IMR-90 (cell line): ENCODE results near the gene ALOX12.

Experiments used
- FOS ChIP-seq: fragments of 150-350 bp; IDR thresholded peaks from 2 replicates; pipeline ENCODE4 v1.6.1; 2016; ENCODE audit warnings: low read depth, low read length
- MAFK ChIP-seq: IDR thresholded peaks from 2 replicates; pipeline ENCODE4 v1.6.1; 2012; ENCODE audit warnings: low read depth, low read length, improper control_type of control experiment
- SMC3 ChIP-seq: fragments of 150-350 bp; IDR thresholded peaks from 2 replicates; pipeline ENCODE4 v1.6.1; 2016; ENCODE audit warnings: low read depth, mild to moderate bottlenecking, antibody characterized with exemption, low read length, moderate library complexity
- TF ChIP-seq, protein P1 (sequence below): conservative IDR thresholded peaks from 2 replicates; pipeline ENCODE4 v1.5.1; 2012; ENCODE audit warnings: mild to moderate bottlenecking, low read depth, low read length, improper control_type of control experiment
- TF ChIP-seq, protein P2 (sequence below): fragments of 150-350 bp; IDR thresholded peaks from 2 replicates; pipeline ENCODE4 v1.6.1; 2017; ENCODE audit warnings: mild to moderate bottlenecking, antibody characterized with exemption, low read length, low read depth

DNA sequence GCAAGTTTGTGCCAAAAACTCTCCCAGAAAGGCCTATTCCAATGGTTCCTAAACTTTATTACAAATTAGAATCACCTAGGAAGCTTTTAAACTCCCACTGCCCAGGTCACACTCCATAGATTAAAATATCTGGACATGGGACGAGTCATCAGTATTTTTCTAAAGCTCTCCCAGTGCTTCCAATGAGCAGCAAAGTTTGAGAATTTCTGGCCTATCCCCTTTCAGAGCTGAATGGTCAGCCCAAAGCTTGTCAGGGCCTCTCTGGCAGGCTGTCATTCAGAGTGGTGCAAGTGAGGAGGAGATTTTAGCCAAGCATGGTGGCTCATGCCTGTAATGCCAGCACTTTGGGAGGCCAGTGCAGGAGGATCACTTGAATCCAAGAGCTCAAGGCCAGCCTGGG lies 29.4 kb downstream of the ALOX12 start:
- TF ChIP-seq, protein P1, sequence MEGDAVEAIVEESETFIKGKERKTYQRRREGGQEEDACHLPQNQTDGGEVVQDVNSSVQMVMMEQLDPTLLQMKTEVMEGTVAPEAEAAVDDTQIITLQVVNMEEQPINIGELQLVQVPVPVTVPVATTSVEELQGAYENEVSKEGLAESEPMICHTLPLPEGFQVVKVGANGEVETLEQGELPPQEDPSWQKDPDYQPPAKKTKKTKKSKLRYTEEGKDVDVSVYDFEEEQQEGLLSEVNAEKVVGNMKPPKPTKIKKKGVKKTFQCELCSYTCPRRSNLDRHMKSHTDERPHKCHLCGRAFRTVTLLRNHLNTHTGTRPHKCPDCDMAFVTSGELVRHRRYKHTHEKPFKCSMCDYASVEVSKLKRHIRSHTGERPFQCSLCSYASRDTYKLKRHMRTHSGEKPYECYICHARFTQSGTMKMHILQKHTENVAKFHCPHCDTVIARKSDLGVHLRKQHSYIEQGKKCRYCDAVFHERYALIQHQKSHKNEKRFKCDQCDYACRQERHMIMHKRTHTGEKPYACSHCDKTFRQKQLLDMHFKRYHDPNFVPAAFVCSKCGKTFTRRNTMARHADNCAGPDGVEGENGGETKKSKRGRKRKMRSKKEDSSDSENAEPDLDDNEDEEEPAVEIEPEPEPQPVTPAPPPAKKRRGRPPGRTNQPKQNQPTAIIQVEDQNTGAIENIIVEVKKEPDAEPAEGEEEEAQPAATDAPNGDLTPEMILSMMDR, result no peak
- no peak for TF ChIP-seq FOS
- TF ChIP-seq, protein P2, sequence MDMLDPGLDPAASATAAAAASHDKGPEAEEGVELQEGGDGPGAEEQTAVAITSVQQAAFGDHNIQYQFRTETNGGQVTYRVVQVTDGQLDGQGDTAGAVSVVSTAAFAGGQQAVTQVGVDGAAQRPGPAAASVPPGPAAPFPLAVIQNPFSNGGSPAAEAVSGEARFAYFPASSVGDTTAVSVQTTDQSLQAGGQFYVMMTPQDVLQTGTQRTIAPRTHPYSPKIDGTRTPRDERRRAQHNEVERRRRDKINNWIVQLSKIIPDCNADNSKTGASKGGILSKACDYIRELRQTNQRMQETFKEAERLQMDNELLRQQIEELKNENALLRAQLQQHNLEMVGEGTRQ, result no peak
- no peak for TF ChIP-seq SMC3
- no peak for TF ChIP-seq MAFK
